ENCODE results near the gene FRAS1. TPM values are rescaled to one million over a fixed set of nuclear protein-coding genes. Genes with fewer than 3 reads are reported as not detected.
A peak's percentile ranks its signal among the peaks of the same experiment; 100 is the strongest.

Gene FRAS1
- total RNA-seq, 1 donor from 2014 or later = 24.6 TPM

DNA sequence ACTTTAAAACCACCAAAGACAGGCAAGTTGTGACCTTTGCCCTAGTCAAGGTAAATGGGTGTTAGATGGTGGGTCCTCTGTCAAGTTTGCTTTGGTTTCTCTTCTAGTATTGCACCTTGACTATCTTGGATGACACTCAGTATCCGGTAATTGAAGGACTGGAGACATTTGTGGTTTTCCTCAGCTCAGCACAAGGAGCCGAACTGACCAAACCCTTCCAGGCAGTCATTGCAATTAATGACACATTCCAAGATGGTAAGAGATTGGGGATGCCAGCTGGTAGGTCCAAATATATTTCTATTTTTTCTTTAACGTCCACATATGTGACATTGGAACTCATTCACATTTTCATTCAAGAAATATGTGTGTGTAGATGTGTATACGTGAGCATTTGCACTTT is 425.2 kb downstream of the FRAS1 start:
- Histone ChIP-seq H3K9me3 (ENCODE audit: insufficient read depth, low read depth, low read length) (no peaks in the 10 kb centered on the region), H3K4me2 (ENCODE audit: low read length) (no peak overlapping the region), H3K79me2 (ENCODE audit: insufficient read depth, low read length) (no peaks in the 10 kb centered on the region), H3K9ac (ENCODE audit: low read length) (no peak overlapping the region), H3K36me3 (ENCODE audit: insufficient read depth, low read length) (no peaks in the 10 kb centered on the region), H3K4me3 (ENCODE audit: insufficient read depth, low read depth, low read length) (no peak overlapping the region), H4K20me1 (ENCODE audit: insufficient read depth, low read length) (no peaks in the 10 kb centered on the region), H3K4me1 (ENCODE audit: insufficient read depth, low read length) (no peaks in the 10 kb centered on the region), H3K27ac (ENCODE audit: low read depth, low read length) (no peak overlapping the region), H2AFZ (ENCODE audit: low read depth, low read length) (no peak overlapping the region), H3K27me3 (ENCODE audit: insufficient read depth, low read length) (no peaks in the 10 kb centered on the region)
- Mint-ChIP-seq H3K27me3 (ENCODE audit: low read depth, unreplicated experiment) (no peaks in the 10 kb centered on the region), H3K36me3 (ENCODE audit: low read depth, unreplicated experiment) (peaks cover 2% of the 10 kb centered on the region), H3K4me1 (ENCODE audit: low read depth, unreplicated experiment) (peaks cover 9% of the 10 kb centered on the region), H3K27ac (ENCODE audit: unreplicated experiment) (no peak overlapping the region), H3K4me3 (ENCODE audit: unreplicated experiment) (no peak overlapping the region), H3K9me3 (ENCODE audit: unreplicated experiment) (peaks cover 2% of the 10 kb centered on the region)
- FAIRE-seq (no peak), DNase-seq (ENCODE audit: low read depth) (no peak)
- TF ChIP-seq EZH2 (IDR thresholded peaks at IDR 0.05; ENCODE audit: insufficient read depth, low read length) (no peak), CTCF (IDR thresholded peaks at IDR 0.05; ENCODE audit: insufficient read depth, low read depth, low read length) (no peak)

DNA sequence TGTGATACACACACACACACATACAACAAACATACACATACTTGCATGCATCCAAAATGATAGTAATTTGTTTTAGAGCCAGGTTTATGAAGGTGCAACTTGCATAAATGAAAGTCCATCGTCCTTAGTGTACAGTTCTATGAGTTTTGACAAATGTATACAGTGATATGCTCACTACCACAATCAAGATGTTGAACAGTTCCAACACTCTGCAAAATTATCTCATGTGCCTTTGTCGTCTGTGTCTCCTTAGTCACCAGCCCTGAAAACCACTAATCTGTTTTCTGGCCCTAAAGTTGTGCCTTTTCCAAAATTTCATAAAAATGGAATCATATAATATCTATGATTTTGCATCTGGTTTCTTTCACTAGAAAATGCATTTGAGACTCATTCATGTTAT is 426.7 kb downstream of the FRAS1 start:
- H3K9me3 Mint-ChIP-seq (ENCODE audit: unreplicated experiment) = peaks cover 2% of the 10 kb centered on the region
- H3K27ac ChIP-seq (ENCODE audit: low read depth, low read length) = no peak overlapping the region
- H3K27ac Mint-ChIP-seq (ENCODE audit: unreplicated experiment) = no peak overlapping the region
- no peak for TF ChIP-seq CTCF (IDR thresholded peaks at IDR 0.05; ENCODE audit: insufficient read depth, low read depth, low read length)
- TF ChIP-seq EZH2 (IDR thresholded peaks at IDR 0.05; ENCODE audit: insufficient read depth, low read length) = no peak
- peaks cover 1% of the 10 kb centered on the region for H3K36me3 Mint-ChIP-seq (ENCODE audit: low read depth, unreplicated experiment)
- H3K9me3 ChIP-seq (ENCODE audit: insufficient read depth, low read depth, low read length) = no peaks in the 10 kb centered on the region
- no peaks in the 10 kb centered on the region for H3K36me3 ChIP-seq (ENCODE audit: insufficient read depth, low read length)
- no peaks in the 10 kb centered on the region for H3K4me1 ChIP-seq (ENCODE audit: insufficient read depth, low read length)
- H3K79me2 ChIP-seq (ENCODE audit: insufficient read depth, low read length) = no peaks in the 10 kb centered on the region
- no peak overlapping the region for H2AFZ ChIP-seq (ENCODE audit: low read depth, low read length)
- no peaks in the 10 kb centered on the region for H3K27me3 Mint-ChIP-seq (ENCODE audit: low read depth, unreplicated experiment)
- no peak overlapping the region for H3K4me3 Mint-ChIP-seq (ENCODE audit: unreplicated experiment)
- peaks cover 7% of the 10 kb centered on the region for H3K4me1 Mint-ChIP-seq (ENCODE audit: low read depth, unreplicated experiment)
- DNase-seq (ENCODE audit: low read depth) (no peak), FAIRE-seq (no peak)
- H3K9ac ChIP-seq (ENCODE audit: low read length) = no peak overlapping the region
- H3K27me3 ChIP-seq (ENCODE audit: insufficient read depth, low read length) = no peaks in the 10 kb centered on the region
- no peak overlapping the region for H3K4me3 ChIP-seq (ENCODE audit: insufficient read depth, low read depth, low read length)
- H4K20me1 ChIP-seq (ENCODE audit: insufficient read depth, low read length) = no peaks in the 10 kb centered on the region
- no peak overlapping the region for H3K4me2 ChIP-seq (ENCODE audit: low read length)

DNA sequence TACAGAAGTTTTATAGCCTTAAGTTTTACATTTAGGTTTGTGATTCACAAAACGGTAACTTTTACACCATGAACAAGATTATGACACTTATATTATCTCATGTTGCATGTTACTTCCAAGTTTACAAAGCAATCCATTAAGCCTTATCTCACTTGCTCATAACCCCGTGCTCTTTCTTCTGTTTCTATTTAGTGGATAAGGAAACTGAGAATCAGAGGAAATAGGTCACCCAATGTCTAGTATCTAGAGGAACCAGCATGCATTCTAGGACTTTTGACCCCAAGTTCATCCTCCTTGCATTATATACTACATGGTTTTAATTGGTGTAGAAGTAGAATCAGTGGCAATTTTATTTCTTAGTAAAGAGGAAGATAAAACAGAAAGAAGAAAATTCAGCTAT is 427.5 kb downstream of the FRAS1 start:
- Histone ChIP-seq H3K4me2 (ENCODE audit: low read length) (no peak overlapping the region), H3K27ac (ENCODE audit: low read depth, low read length) (no peak overlapping the region), H3K4me3 (ENCODE audit: insufficient read depth, low read depth, low read length) (no peak overlapping the region), H3K9ac (ENCODE audit: low read length) (no peak overlapping the region), H3K79me2 (ENCODE audit: insufficient read depth, low read length) (no peaks in the 10 kb centered on the region), H3K4me1 (ENCODE audit: insufficient read depth, low read length) (no peaks in the 10 kb centered on the region), H4K20me1 (ENCODE audit: insufficient read depth, low read length) (no peaks in the 10 kb centered on the region), H2AFZ (ENCODE audit: low read depth, low read length) (no peak overlapping the region), H3K9me3 (ENCODE audit: insufficient read depth, low read depth, low read length) (no peaks in the 10 kb centered on the region), H3K27me3 (ENCODE audit: insufficient read depth, low read length) (no peaks in the 10 kb centered on the region), H3K36me3 (ENCODE audit: insufficient read depth, low read length) (no peaks in the 10 kb centered on the region)
- peak; percentile 58 for FAIRE-seq
- no peak for DNase-seq (ENCODE audit: low read depth)
- no peak overlapping the region for H3K27ac Mint-ChIP-seq (ENCODE audit: unreplicated experiment)
- peaks cover 2% of the 10 kb centered on the region for H3K36me3 Mint-ChIP-seq (ENCODE audit: low read depth, unreplicated experiment)
- no peak for TF ChIP-seq CTCF (IDR thresholded peaks at IDR 0.05; ENCODE audit: insufficient read depth, low read depth, low read length)
- TF ChIP-seq EZH2 (IDR thresholded peaks at IDR 0.05; ENCODE audit: insufficient read depth, low read length) = no peak
- no peaks in the 10 kb centered on the region for H3K27me3 Mint-ChIP-seq (ENCODE audit: low read depth, unreplicated experiment)
- H3K9me3 Mint-ChIP-seq (ENCODE audit: unreplicated experiment) = peaks cover 2% of the 10 kb centered on the region
- no peak overlapping the region for H3K4me3 Mint-ChIP-seq (ENCODE audit: unreplicated experiment)
- peaks cover 7% of the 10 kb centered on the region for H3K4me1 Mint-ChIP-seq (ENCODE audit: low read depth, unreplicated experiment)
